ENCODE data around the gene TMEM132A. TPM values are rescaled to one million over a fixed set of nuclear protein-coding genes. Genes with fewer than 3 reads are reported as not detected.

TMEM132A gene
- total RNA-seq, 1 experiment from 2014 or later: 95.5 TPM

GRCh38 chr11:60878245-60879101 lies 45.8 kb upstream of the TMEM132A start:
- Histone ChIP-seq H3K4me2 (ENCODE audit: insufficient read depth, insufficient read length, low read length) (no peak overlapping the region), H3K18ac (ENCODE audit: insufficient read length, low read depth, low read length) (no peak overlapping the region), H2AFZ (ENCODE audit: low read length) (no peak overlapping the region), H2BK5ac (ENCODE audit: insufficient read length, low read length) (no peak overlapping the region), H3K27me3 (ENCODE audit: insufficient read depth, low read length) (no peaks in the 10 kb centered on the region), H3K79me2 (ENCODE audit: insufficient read depth, low read length) (no peaks in the 10 kb centered on the region), H3K79me1 (ENCODE audit: insufficient read depth, low read depth, low read length, poor library complexity, severe bottlenecking) (no peaks in the 10 kb centered on the region), H2BK15ac (ENCODE audit: low read depth, low read length) (no peak overlapping the region), H3K56ac (ENCODE audit: insufficient read length, low read depth, low read length) (no peak overlapping the region), H3K4me1 (ENCODE audit: insufficient read depth, low read length) (no peaks in the 10 kb centered on the region), H2AK5ac (ENCODE audit: insufficient read length, low read length) (no peak overlapping the region), H3K14ac (ENCODE audit: insufficient read depth, low read length) (no peak overlapping the region), H3K23me2 (ENCODE audit: insufficient read length, low read depth, low read length, poor library complexity, severe bottlenecking) (no peaks in the 10 kb centered on the region), H3K27ac (ENCODE audit: insufficient read length, low read depth, low read length) (no peak overlapping the region), H3K9ac (ENCODE audit: extremely low read depth, insufficient read length, low read length) (no peak overlapping the region), H3T11ph (ENCODE audit: low read length) (no peak overlapping the region), H3K4ac (ENCODE audit: low read depth, low read length) (no peak overlapping the region), H2BK12ac (ENCODE audit: insufficient read length, low read depth, low read length) (no peak overlapping the region), H3K23ac (ENCODE audit: insufficient read length, low read depth, low read length) (no peak overlapping the region), H2BK20ac (ENCODE audit: low read depth, low read length, poor library complexity, severe bottlenecking) (no peak overlapping the region), H4K8ac (replicated peaks; ENCODE audit: insufficient read length, low read depth, low read length) (no peak overlapping the region), H4K5ac (ENCODE audit: insufficient read length, low read depth, low read length) (no peak overlapping the region), H2BK120ac (ENCODE audit: low read depth, low read length, poor library complexity, severe bottlenecking) (no peak overlapping the region), H3K9me3 (ENCODE audit: control insufficient read depth, low read depth, low read length) (no peaks in the 10 kb centered on the region), H4K20me1 (ENCODE audit: control insufficient read depth, insufficient read depth, insufficient read length) (peaks cover 2% of the 10 kb centered on the region), H4K91ac (ENCODE audit: insufficient read length, low read depth, low read length) (no peak overlapping the region)
- DNase-seq: no peak
- Mint-ChIP-seq H3K27ac (no peak overlapping the region), H3K4me3 (no peak overlapping the region), H3K27me3 (ENCODE audit: low read depth) (no peaks in the 10 kb centered on the region), H3K4me1 (peaks cover 1 to 2% of the 10 kb centered on the region in 2 experiments; a peak in 2 of 4 replicates), H3K36me3 (ENCODE audit: insufficient read depth in 1 of 3, low read depth in 3 of 3) (peaks cover 0 to 16% (median 2%) of the 10 kb centered on the region in 3 experiments; a peak in 3 of 7 replicates), H3K9me3 (no peaks in the 10 kb centered on the region)
- no CpG with 5 or more reads among the region's 5 CpGs for WGBS (ENCODE audit: extremely low coverage, insufficient read length, low lambda C conversion rate)
- no peak for TF ChIP-seq CTCF (conservative IDR thresholded peaks at IDR 0.05)
